Fibroblast of gingiva (primary cell): ENCODE data around the gene AKAP11.

Experiments used
- DNase-seq: peaks from one replicate; pipeline ENCODE4 v3.0.0-alpha.2; 2011; ENCODE audit warnings: low read depth

AKAP11 gene

DNA sequence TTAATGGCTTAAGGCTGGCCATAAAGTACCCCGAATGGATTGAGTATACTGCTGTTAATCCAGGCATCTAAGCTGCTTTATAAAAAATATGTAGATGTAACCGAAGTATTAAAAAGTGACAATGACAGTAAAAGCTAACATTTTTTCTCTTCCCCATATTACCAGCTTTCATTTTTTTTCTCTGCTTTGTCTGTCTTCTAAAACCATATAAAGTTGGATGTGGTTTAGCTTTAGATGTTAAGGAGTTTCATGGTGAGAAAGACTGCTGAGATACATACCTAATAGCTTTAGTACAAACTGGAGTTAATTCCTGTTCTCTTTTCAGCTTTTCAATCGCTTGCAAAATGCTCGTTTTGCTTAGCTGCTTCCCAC lies 838 bp downstream of the AKAP11 start:
- no peak for DNase-seq

GRCh38 chr13:42274386-42275097 lies 2.6 kb downstream of the AKAP11 start:
- no peak for DNase-seq

- DNase-seq, result no peak
These were observed 3.1 kb downstream of the AKAP11 start for GRCh38 chr13:42275098-42275471.

DNA sequence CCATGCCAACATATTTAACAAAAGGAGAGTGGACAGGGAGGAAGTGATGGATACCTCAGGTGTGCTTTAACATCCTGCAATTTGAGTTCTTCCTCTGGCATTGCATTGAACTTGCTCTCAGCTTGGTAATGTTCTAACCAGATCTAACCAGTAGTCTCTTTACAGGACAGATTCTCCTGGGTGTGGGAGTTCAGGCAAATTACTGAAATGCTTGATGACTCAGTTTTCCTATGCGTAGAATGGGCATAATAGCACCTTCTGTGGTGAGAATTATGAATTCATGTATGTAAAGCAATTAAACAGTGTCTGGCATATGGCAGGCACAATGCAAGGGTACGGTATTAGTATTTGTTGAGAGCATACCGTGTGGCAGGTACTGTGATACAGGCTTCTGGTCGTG lies 3.6 kb downstream of the AKAP11 start:
- no peak for DNase-seq

- DNase-seq, result no peak
These were observed 4.7 kb downstream of the AKAP11 start for GRCh38 chr13:42276683-42277082.

- DNase-seq, result no peak
These were observed 5.8 kb downstream of the AKAP11 start for GRCh38 chr13:42277618-42278276.

DNA sequence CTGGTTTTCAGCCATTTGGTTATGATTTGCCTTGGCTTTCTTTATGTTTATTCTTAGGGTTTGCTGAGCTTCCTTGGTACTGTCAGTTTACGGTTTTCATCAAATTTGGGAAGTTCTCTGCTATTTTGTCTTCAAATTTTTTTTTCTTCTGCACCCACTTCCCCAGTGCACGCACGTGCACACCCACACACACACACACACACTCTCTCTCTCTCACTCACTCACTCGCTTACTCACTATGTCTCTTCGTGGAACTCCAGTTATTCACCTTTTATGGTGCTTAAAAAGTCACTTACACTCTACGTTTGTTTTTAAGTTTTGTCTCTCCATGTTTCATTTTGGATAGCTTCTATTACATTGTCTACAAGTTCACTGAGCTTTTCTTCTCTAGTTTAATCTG lies 7.1 kb downstream of the AKAP11 start:
- DNase-seq, result no peak

- DNase-seq, result no peak
These were observed 8.0 kb downstream of the AKAP11 start for GRCh38 chr13:42279986-42280385.

GRCh38 chr13:42280537-42280936 lies 8.6 kb downstream of the AKAP11 start:
- no peak for DNase-seq

DNA sequence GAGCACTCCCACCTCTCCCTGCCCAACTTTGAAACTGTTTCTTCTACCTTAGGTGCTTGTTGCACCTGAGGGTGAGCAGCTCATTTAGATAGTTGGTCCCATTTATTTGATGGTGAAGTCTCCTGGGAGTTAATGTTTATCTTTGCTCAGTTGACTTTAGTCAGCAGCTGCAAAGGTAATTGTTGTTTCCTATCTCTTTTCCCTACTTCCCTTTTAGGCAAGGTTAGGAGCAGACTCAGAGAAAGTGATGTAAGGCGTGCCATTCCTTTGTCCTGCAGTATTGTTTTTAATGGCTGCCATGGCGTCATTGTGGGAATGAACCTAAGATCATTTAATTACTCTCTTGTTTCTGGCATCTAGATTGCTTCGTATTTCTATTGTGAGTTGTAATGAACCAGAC lies 11.6 kb downstream of the AKAP11 start:
- no peak for DNase-seq

GRCh38 chr13:42284068-42284467 lies 12.1 kb downstream of the AKAP11 start:
- DNase-seq, result no peak

- no peak for DNase-seq
These were observed 26.4 kb downstream of the AKAP11 start for GRCh38 chr13:42298392-42298791.

DNA sequence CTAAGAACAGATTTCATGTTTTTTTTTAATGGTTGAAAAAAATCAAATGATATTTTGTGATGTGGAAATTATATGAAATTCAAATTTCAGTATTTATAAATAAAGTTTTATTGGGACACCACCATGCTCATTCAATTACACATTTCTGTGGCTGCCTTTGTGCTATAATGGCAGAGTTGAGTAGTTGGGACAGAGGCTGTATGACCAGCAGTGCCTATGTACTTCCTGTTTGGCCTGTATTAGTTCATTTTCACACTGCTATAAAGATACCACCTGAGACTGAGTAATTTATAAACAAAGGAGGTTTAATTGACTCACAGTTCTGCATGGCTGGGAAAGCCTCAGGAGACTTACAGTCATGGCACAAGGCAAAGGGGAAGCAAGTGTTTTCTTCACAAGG lies 33.6 kb downstream of the AKAP11 start:
- no peak for DNase-seq

DNA sequence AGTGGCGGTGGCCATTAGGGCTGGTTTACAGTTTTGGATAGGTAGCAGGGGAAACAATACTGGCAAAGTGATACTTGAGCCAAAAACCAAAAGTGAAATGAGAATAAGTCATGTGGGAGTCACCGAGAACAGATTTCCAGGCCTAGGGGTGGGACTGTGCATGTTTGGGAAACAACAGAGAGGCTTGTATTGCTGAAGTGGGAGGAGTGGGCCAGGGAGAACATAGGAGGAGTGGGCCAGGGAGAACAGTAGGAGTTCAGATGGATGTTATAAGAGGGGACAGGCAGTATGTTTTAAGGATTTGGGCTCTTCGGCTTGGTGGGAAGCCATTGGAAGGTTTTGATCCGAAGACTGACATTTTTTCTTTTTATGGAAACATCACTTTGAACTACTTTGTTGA lies 35.5 kb downstream of the AKAP11 start:
- no peak for DNase-seq

DNA sequence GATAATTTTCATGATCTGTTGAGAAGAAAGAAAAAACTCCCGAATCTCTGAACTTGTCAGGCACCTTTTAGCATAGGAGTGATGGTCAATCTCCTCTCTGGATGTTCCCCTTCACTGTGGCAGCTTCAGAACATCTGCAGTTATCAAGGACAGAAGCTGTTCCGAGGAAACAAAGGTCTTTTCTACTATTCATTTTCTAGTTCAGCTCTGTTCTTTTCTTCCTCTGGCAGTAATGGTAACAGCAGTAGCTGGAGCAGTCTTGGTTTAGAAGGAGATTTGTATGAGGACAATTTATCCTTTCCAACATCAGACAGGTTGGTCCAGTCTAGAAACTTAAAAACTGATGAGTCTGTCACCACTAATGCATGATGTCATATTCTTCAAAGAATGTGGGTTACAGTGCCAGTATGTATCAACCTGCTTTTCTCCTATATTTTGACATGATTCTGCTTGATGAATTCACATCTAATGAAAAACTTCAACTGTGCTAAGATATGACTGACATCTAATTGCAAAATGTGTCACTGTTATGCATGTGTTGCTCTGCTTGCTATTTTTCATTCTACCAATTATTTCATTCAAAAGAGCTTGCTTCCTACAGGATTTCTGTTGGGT lies 41.0 kb downstream of the AKAP11 start:
- no peak for DNase-seq

DNA sequence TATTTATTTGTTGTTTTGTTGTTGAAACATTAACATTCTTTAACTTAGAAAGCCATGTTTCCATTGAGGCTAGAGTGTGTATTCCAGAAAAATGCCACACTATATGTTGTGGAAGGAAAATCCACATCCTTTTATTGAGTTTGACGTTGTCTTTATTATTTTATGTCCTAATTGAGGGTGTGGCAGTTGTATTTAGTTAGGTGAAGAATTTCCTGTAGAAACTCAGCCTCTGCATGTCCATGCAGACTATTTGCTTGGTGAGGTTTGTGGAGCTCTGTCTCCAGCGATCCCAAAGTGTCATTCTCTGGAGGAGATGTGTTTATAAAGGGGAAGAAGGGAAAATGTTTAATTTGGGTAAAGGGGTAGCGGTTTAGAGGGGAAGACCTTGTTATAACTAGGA lies 46.6 kb downstream of the AKAP11 start:
- no peak for DNase-seq

DNA sequence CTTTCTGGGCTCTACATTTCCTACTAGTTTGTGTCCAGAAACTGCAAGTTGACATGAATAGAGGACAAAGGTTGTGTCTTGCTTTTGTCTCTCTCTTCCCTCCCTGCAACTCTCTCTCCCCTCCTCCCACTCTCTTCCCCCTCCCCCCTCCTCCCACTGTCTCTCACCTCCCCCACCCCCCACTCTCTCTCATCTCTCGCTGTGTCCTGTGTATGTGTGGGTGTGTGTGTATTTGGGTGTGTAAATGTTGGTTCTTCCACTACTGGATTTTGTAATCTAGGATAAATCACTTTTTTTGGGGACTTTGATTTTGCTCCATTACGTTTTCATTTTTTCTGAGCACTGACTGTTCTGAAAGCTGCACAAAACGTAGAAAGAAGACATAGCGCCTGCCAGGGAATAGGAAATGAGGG lies 48.4 kb downstream of the AKAP11 start:
- no peak for DNase-seq

DNA sequence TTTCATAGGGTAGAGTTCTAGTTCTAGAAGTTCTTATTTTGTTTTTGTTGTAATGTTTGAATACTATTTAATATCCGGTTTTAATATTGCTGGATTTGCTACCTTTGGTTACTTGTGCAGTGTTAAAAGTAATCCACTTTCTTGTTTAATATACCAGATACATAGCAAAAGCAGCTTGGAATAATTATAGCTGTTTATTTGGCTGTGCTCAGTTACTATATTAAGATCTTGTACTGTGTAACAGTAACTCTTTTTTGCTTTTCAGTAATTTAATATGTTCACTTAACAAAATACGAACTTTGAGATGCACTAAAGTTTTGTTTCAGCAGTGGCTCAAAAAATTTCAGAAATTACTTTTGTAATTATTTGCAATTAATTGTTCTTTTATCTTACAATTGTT lies 50.9 kb downstream of the AKAP11 start:
- DNase-seq, result peak; percentile 53

- no peak for DNase-seq
These were observed 52.8 kb downstream of the AKAP11 start for GRCh38 chr13:42324704-42325103.

- no peak for DNase-seq
These were observed 55.8 kb downstream of the AKAP11 start for GRCh38 chr13:42327725-42328124.

DNA sequence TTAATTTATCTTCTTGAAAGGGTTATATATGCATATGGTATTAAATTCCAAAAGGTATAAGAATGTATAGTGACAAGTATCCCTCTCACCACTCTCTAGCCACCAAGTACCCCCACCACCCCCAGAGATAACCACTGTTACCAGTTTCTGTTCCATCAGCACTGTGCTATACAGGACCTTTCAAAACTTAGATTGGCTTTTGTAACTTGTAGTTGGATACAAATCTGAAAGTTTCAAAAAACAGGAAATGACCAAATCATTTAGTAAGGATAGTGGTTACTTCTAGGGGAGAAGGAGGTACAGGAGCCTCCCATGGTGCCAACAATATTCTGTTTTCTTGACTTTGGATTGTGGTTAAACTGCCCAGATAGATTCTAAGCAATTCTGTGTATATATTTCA lies 56.7 kb downstream of the AKAP11 start:
- DNase-seq, result no peak

- DNase-seq, result no peak
These were observed 57.3 kb downstream of the AKAP11 start for GRCh38 chr13:42329239-42329638.

GRCh38 chr13:42331009-42331408 lies 59.1 kb downstream of the AKAP11 start:
- peak; percentile 30 for DNase-seq
